ENCODE data around the gene CAND2.

- TF ChIP-seq CTCF (conservative IDR thresholded peaks at IDR 0.05; ENCODE audit: low read depth, low read length) (no peak), EZH2 (IDR thresholded peaks at IDR 0.05; ENCODE audit: borderline replicate concordance, low read depth, low read length, poor library complexity, severe bottlenecking) (no peak)
These were observed 3.3 kb downstream of the CAND2 start for GRCh38 chr3:12799525-12800440.
